NCI-H774 (cell line): Measurements from ENCODE around the gene CIAO2A.
"Not testable (repeated sequence)": the region's sequence is repeated elsewhere in the genome, so short reads cannot be mapped to it uniquely, and the experiment has no call there.

ENCODE experiments used
- DNase-seq: peaks from one replicate; lab custom pipeline; 2025; lab: John Stamatoyannopoulos, UW

Gene CIAO2A

GRCh38 chr15:64112073-64112772, 18.6 kb upstream of the CIAO2A start:
- no peak for DNase-seq

DNA sequence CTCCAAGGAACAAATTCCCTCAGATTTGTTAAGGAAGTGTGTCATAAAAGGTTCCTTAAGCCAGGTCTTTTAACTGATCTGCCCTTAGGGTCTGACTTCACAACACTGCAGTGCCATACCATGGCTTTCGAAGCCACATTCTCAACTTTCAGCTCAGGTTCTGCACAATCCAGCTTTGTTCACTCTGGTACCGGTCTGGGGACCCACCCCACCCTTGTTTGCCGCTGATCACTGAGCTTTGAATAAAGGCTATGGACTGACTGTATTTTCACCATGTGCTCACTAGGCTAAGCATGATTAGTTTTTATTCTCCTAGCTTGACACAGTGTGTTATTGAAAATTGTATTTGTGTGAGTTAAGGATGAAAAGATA, 18.0 kb upstream of the CIAO2A start:
- DNase-seq = no peak

DNA sequence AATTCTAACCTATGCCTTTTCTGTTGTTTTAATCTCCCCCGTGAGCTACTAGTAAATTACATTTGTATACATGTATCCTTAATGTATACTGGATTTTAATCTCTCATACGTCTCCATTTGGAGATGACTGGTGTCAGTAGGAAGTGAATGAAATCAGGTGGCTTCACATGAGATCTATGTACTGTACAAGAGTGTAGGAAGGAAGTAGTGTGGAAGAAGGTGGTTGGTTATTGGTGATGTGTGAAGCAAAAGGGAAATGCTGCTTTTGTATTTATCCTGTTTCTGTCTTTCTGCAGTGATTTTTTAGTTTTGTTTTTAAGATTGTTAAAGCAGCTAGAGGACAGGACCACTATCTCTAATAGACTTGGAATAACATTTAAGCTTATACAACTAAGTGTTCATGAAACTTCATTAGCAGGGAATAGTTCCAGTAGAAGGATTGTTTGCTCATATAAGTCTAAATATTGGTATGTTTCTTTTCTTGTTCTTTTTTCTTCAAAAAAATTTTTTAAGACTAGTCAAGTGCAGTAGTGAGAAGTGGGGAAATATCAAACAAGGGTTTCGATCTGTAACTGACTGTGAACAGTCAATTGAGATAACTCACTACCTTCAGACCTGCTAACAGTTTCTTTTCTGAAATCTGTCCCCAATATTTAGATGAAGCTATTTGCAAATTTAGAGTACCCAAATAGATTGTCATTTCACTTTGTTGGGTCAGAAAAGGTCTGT, 17.5 kb upstream of the CIAO2A start:
- no peak for DNase-seq

GRCh38 chr15:64110108-64110701, 16.6 kb upstream of the CIAO2A start:
- DNase-seq = not testable (repeated sequence)

- no peak for DNase-seq
Observed at GRCh38 chr15:64107337-64107736, 13.7 kb upstream of the CIAO2A start.

- no peak for DNase-seq
Observed at GRCh38 chr15:64105113-64105704, 11.6 kb upstream of the CIAO2A start.

DNA sequence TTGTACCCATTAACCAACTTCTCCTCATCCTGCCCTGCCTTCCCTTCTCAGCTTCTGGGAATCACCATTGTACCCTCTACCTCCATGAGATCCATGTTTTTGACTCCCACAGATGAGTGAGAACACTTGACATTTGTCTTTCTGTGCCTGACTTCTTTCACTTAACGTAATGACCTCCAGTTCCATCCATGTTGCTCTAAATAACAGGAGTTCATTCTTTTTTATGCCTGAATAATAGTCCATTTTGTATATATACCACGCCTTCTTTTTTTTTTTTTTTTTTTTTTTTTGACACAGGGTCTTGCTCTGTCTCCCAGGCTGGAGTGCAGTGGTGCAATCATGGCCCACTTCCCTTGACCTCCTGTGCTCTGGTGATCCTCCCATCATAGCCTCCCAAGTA, 8.9 kb upstream of the CIAO2A start:
- DNase-seq = no peak

- DNase-seq = no peak
Observed at GRCh38 chr15:64100958-64101357, 7.3 kb upstream of the CIAO2A start.

DNA sequence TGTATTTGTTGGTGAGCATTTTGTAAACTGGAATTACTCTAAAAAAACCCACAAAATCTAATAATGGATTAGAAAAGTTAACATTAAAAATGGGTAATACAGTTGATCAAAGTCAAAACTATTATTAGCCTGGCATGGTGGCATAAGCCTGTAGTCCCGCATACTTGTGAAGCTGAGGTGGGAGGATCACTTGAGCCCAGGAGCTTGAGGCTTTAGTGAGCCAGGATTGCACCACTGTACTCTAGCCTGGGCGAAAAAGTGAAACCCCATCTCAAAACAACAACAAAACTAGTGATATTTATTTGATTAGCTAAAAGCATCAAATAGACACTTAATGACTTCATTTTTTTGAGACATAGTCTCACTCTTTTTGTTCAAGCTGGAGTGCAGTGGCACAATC, 5.7 kb upstream of the CIAO2A start:
- no peak for DNase-seq

- no peak for DNase-seq
Observed at GRCh38 chr15:64096668-64097384, 3.2 kb upstream of the CIAO2A start.

DNA sequence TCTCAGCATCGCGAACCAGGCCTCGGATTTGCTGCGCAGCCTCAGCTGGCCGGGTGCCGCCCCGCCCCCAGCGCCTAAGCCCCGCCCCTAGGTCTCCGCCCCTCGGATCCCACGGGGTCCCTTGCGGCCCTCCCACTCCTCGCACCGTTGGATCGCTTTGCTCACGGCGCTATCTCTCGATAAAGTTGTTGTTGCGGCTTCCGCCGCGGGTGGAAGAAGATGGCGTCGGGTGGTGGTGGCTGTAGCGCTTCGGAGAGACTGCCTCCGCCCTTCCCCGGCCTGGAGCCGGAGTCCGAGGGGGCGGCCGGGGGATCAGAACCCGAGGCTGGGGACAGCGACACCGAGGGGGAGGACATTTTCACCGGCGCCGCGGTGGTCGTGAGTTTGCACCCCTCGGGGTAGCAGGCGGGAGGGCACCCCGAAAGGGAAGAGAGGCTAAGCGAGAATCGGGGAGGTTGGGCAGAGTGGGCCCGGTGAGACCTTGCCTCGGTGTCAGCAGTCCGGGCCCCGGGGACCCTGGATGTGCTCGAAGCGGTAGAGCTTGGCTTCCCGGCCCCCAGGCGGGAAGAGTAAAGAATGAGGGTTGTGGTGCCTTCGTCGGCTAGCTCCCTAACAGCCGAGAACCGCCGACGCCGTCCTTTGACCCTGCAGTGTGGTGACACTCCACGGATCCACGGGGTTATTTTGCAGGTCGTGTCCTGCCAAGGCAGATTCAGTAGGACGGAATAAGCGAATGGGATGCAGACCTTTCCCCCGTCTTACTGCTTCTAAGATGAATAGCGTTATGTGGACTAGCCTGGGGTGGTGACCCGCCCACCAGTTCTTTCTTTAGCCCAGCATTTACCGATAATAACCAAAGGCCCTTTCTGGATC, 2.4 kb upstream of the CIAO2A start, which contains the start of gene SNX1:
Gene SNX1 (plus strand): TSS at position 188 of the 873 bp plus-strand sequence. CDS start 32 bp downstream, at position 220.
- peak; percentile 93 for DNase-seq

GRCh38 chr15:64095431-64095794, 1.8 kb upstream of the CIAO2A start:
- no peak for DNase-seq

GRCh38 chr15:64092864-64093626, 593 bp downstream of the CIAO2A start:
- DNase-seq = no peak

GRCh38 chr15:64092075-64092820, 1.4 kb downstream of the CIAO2A start:
- DNase-seq = no peak

DNA sequence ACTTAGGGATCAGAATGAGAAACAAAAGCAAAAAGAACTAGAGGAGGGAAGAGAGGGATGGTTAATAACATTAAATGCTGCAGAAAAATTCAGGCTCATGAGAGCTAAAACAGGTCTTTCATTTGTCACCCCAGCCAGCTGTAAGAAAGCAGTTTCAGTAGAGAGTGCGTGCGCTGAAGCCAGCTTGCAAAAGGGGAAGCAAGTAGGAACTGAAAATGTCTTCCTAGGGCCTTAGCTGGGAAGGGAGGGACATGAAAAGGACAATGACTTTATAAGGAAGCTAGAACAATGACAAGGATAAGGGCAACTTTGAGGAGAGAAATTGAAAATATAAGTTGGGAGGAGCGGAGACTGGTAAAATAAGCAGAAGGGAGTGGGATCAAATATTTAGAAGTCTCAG, 3.1 kb downstream of the CIAO2A start:
- DNase-seq = no peak

- DNase-seq = no peak
Observed at GRCh38 chr15:64089543-64090280, 3.9 kb downstream of the CIAO2A start.

DNA sequence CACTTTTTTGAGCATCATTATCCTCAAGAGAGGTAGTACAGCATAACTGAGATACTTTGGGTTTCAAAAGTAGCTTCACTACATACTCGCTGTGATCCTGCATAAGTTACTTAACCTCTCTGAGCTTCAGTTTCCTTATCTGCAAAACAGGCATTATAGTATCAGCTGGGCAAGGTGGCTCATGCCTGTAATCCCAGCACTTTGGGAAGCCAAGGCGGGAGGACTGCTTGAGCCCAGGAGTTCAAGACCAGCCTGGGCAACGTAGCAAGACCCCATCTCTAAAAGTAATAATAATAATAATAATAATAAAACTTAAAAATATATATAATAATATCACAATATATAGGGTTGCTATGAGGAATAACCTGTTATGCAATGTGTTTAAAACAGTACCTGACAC, 10.9 kb downstream of the CIAO2A start:
- no peak for DNase-seq

DNA sequence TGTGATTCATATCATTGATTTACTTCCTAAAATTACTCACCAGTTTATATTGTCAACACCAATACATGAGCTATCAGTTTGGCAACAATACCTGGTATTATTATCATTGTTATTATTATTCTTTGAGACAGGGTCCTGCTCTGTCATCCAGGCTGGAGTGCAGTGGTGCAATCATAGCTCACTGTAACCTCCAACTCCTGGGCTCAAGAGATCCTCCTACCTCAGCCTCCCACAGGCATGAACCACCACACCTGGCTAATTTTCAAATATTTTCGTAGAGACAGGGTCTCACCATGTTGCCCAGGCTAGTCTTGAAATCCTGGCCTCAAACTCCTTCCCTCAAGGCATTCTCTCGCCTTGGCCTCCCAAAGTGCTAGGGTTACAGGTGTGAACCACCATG, 20.1 kb downstream of the CIAO2A start:
- DNase-seq = not testable (repeated sequence)

- peak; percentile 64 for DNase-seq
Observed at GRCh38 chr15:64072812-64073211, 20.8 kb downstream of the CIAO2A start.
